HG03108 (cell line): ENCODE data around the gene KRT79.
"Not testable (repeated sequence)": the region's sequence is repeated elsewhere in the genome, so short reads cannot be mapped to it uniquely, and the experiment has no call there.

Source experiments
- ATAC-seq: cut with Tn5 transposase; IDR thresholded peaks from one replicate; pipeline ENCODE4 v1.9.1; 2021; ENCODE audit warnings: moderate library complexity; ENCODE audit not compliant: unreplicated experiment

The KRT79 gene

GRCh38 chr12:52861511-52861910 is 27.4 kb upstream of the KRT79 start:
- ATAC-seq, result no peak

GRCh38 chr12:52860102-52860823 is 26.2 kb upstream of the KRT79 start:
- ATAC-seq, result no peak

- ATAC-seq, result no peak
These were observed 23.4 kb upstream of the KRT79 start for GRCh38 chr12:52857500-52857899.

- no peak for ATAC-seq
These were observed 22.7 kb upstream of the KRT79 start for GRCh38 chr12:52856787-52857186.

DNA sequence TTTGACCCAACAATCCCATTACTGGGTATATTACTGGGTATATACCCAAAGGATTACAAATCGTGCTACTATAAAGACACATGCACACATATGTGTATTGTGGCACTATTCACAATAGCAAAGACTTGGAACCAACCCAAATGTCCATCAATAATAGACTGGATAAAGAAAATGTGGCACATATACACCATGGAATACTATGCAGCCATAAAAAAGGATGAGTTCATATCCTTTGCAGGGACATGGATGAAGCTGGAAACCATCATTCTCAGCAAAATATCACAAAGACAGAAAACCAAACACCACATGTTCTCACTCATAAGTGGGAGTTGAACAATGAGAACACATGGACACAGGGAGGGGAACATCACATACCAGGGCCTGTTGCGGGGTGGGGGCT is 22.0 kb upstream of the KRT79 start:
- not testable (repeated sequence) for ATAC-seq

GRCh38 chr12:52851787-52852186 is 17.7 kb upstream of the KRT79 start:
- ATAC-seq, result no peak

DNA sequence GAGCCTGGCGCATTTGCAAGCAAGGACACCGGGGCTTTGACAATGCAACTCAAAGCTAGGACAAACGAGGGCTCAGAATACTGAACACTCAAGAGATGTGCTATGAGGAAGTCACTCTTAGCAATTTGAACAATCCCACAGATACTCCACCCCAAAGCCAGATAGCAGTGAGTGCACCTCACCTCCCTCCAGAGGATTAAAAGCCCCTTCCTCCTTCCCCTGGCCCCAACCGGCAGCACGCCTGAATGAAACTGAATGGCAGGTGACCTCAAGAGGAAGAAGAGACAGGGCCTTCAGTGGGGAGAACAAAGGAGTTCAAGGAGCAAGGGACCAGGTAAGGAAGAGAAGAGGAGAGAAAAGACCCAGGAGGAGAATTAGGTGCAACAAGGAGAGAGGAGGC is 16.6 kb upstream of the KRT79 start:
- ATAC-seq, result no peak

DNA sequence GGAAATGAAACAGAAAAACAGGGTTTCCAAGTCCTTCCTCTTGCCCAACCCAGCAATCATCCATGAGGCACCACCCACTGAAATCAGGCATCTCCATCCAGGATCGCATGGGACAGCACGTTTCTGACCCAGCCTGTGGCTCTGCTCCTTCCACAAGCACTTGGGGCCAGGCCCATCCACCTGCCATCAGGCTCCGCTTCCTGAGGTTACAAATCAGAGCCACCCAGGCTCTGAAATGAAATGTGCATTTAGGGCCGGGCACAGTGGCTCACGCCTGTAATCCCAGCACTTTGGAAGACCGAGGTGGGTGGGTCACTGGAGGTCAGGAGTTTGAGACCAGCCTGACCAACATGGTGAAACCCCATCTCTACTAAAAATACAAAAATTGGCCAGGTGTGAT is 15.4 kb upstream of the KRT79 start:
- ATAC-seq, result no peak

DNA sequence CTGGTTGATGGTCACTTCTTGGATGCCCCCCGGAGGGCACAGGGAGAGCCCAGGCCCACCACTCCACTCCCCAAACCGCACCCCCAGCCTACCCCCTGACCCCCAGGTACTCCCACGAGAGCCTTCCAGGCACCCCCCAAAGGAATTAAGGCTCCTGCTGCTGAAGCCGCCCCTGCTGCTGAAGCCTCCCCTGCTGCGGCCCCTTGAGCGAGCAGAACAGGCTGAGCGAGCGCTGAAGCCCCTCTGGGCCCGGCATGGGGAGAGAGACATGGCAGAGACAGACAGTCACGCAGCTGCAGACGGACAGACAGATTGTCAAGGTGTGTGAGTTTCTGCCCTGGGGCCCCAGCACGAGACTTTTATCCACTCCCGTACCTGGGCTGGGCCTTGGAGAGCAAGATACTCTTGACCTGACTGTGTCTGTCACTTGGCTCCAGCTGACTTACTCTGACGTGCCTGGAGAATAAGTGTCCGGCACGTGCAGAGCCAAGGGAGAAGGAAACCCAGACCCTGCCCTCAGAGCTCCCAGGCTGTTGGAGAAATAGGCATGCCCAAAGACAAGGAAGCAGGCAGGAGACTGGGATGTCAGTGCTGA is 14.6 kb upstream of the KRT79 start, which contains the start of gene KRT78:
TSS of gene KRT78 (minus strand) at position 334 of the 595 bp plus-strand sequence. CDS start at position 270, 64 bp downstream.
- ATAC-seq, result no peak

- no peak for ATAC-seq
These were observed 13.4 kb upstream of the KRT79 start for GRCh38 chr12:52847335-52848102.

DNA sequence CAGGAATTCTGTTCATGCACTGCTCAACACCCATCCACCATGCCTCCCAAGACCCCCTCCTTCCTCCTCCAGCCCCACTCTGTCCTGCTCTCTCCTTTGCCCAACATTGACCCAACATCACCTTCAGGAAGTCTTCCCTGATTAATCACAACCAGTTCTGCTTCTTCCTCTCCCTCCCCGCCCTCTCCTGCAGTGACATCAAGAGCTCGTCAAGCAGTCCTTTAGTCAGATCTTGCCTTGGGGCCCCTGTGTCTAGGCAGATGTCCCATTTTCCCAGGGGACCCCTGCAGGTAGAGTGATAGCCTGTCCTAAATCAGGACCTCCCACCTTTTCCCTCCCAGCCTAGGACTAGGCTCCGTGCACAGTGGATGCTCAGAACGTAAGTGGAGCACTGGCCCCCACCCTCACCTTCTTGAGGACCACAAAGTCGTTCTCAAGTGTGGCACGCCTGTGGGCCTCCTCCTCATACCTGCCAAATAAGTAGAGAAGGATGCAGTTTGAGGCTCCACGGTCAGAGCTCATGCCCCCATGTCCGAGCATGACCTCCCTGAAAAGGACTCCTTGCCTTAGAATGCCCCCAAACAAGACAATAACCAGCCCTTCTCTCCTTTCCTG is 12.4 kb upstream of the KRT79 start:
- ATAC-seq, result no peak

DNA sequence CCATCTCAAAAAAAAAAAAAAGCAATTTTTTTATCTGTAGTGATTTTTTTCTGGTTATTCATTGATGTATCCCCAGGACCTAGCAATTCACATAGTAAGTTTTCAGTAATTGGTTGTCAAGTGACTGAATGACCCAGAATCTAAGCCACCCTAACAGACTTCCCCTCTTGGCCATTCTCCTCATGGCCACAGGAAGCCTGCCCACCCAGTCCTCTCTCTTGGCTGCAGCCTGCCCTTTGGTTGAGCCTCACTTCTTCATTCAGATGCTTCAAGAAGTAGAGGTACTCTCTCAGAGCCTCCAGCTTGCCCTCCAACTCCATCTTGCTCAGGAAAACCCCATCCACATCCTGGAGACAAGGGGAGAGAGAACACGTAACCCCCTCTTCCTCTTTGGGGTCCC is 11.8 kb upstream of the KRT79 start:
- ATAC-seq, result no peak

GRCh38 chr12:52844386-52844785 is 10.3 kb upstream of the KRT79 start:
- ATAC-seq, result no peak

GRCh38 chr12:52839436-52840105 is 5.5 kb upstream of the KRT79 start:
- ATAC-seq, result no peak

GRCh38 chr12:52838609-52839435 is 4.7 kb upstream of the KRT79 start:
- ATAC-seq, result no peak

DNA sequence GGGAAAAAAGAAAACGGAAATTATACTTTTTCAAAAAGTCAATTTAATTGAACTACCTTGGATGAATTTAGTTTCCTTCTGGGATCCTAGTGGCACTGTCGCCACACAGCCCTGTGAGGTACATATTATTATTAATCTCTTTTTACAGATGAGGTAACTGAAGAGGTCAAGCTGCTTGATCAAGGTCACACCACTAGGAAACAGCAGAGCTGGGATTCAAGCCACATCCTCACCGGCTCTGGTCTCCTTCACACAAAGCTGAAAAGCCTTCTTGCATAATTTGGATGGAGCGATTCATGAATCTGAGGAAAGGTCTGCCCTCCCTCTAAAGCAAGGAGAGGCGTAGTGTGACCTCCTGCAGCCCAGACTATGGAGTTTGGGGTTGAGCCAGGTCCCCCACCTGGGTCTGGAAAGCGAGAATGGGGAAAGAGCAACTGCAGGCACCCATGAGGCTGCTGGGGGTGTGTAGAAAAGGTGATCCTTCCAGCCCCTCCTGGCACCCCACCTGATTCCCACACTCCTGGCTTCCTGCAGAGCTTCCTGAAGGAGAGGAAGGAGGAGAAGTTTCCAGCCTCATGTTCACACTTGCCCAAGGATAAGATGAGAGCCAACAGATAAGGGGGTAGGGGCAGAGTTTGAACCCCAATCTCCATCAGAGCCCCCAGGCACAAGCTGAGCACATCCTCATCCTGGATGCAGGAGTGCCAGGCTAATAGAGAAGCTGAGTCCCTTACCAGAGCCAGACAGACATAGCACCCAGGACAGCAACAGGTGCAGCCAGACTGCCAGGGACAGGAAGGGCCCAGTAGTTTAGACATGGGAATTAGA is 3.9 kb upstream of the KRT79 start:
- no peak for ATAC-seq

DNA sequence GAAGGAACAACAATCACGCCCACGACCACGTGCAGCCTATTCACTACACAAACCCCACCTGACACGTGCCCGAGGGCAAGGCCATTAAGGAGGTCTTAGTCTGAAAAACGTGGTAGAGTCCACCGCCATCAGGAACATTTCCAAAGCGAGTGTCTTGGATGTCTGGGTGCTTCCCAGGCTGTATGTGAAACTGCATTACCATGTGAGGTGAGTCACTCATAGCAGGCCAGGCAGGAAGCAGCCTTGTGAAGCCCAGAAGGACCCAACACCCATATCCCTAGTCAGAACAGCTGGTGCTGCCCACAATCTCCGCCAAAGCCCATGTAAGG is 3.3 kb upstream of the KRT79 start:
- ATAC-seq, result no peak

GRCh38 chr12:52836491-52837412 is 2.6 kb upstream of the KRT79 start:
- ATAC-seq, result no peak
